ENCODE results near the gene QKI.

DNA sequence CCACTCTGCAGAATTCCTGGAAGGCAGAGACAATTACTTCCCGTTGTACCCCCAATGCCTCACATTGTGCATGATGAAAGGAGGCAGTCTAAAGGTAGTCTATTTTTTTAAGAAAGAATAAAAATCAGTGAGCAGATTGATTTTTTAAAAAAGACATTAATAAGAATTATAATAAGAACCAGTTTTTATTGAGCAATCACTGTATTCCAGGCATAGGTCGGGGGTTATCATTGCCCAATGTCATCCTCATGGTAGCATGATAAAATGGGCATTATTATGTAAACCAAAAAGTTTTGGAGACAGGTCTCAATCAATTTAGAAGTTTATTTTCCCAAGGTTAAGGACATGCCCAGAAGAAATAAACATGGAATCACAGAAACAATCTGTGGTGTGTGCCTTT, 14.0 kb upstream of the QKI start:
- no peak for TF ChIP-seq POLR2A (IDR thresholded peaks at IDR 0.05)
- TF ChIP-seq, protein P1, sequence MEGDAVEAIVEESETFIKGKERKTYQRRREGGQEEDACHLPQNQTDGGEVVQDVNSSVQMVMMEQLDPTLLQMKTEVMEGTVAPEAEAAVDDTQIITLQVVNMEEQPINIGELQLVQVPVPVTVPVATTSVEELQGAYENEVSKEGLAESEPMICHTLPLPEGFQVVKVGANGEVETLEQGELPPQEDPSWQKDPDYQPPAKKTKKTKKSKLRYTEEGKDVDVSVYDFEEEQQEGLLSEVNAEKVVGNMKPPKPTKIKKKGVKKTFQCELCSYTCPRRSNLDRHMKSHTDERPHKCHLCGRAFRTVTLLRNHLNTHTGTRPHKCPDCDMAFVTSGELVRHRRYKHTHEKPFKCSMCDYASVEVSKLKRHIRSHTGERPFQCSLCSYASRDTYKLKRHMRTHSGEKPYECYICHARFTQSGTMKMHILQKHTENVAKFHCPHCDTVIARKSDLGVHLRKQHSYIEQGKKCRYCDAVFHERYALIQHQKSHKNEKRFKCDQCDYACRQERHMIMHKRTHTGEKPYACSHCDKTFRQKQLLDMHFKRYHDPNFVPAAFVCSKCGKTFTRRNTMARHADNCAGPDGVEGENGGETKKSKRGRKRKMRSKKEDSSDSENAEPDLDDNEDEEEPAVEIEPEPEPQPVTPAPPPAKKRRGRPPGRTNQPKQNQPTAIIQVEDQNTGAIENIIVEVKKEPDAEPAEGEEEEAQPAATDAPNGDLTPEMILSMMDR (IDR thresholded peaks at IDR 0.05) = no peak
- no peak for TF ChIP-seq POLR2AphosphoS5 (IDR thresholded peaks at IDR 0.05)
- no peak for TF ChIP-seq EP300 (IDR thresholded peaks at IDR 0.05)
